H1 (cell line): ENCODE data around the gene RBM8A. TPM values are rescaled to one million over a fixed set of nuclear protein-coding genes. Genes with fewer than 3 reads are reported as not detected.

Experiments
- CTCF ChIA-PET: fragments of 300-600 bp; sonication (Branson Sonifier 250); formaldehyde crosslinking; loops from one replicate; lab custom pipeline; 2021; ENCODE audit not compliant: partially characterized antibody; lab: Charles Lee
- POLR2A ChIA-PET: fragments of 300-600 bp; sonication (Branson Sonifier 250); formaldehyde crosslinking; loops from one replicate; lab custom pipeline; 2021; ENCODE audit warnings: inconsistent platforms; ENCODE audit not compliant: partially characterized antibody; lab: Charles Lee
- DNase-seq, 2 experiments: peaks; one replicate each; pipeline versions ENCODE4 v3.0.0 to v3.0.0-alpha.2; 2010 to 2022; ENCODE audit warnings: low spot score in 2 of 2, low read depth in 1 of 2, mixed read lengths in 1 of 2
- FAIRE-seq: peaks from 2 replicates; lab custom pipeline; 2011; peaks lifted over from hg19 to GRCh38; lab: Jason Lieb, UNC
- H2AFZ ChIP-seq: 2 replicates; pipeline ENCODE4 v1.8.1; 2012; ENCODE audit warnings: low read length, inconsistent platforms
- H2AK5ac ChIP-seq: 2 replicates; pipeline ENCODE4 v1.6.1; 2013; ENCODE audit warnings: low read depth, low read length
- H2BK120ac ChIP-seq: replicated peaks from 2 replicates; pipeline ENCODE3; 2013; ENCODE audit warnings: low read depth, low read length, inconsistent platforms
- H2BK12ac ChIP-seq: 2 replicates; pipeline ENCODE4 v1.6.1; 2013; ENCODE audit warnings: low read depth, low read length
- H2BK15ac ChIP-seq: 2 replicates; pipeline ENCODE4 v1.6.1; 2013; ENCODE audit warnings: low read length
- H2BK20ac ChIP-seq: 2 replicates; pipeline ENCODE4 v1.6.1; 2013; ENCODE audit warnings: low read length
- H2BK5ac ChIP-seq: 2 replicates; pipeline ENCODE4 v1.6.1; 2013; ENCODE audit warnings: low read depth, low read length
- H3K14ac ChIP-seq: 2 replicates; pipeline ENCODE4 v1.6.1; 2013; ENCODE audit warnings: inconsistent platforms; ENCODE audit not compliant: insufficient read length
- H3K18ac ChIP-seq: 2 replicates; pipeline ENCODE4 v1.6.1; 2013; ENCODE audit warnings: low read length; ENCODE audit errors: extremely low read depth
- H3K23ac ChIP-seq: 2 replicates; pipeline ENCODE4 v1.6.1; 2013; ENCODE audit warnings: inconsistent platforms; ENCODE audit not compliant: insufficient read length
- H3K23me2 ChIP-seq: 2 replicates; pipeline ENCODE4 v1.6.1; 2013; ENCODE audit warnings: low read depth, low read length
- H3K27ac ChIP-seq: 2 replicates; pipeline ENCODE4 v1.6.1; 2011; ENCODE audit warnings: low read depth, low read length, inconsistent platforms
- H3K27me3 ChIP-seq, 4 experiments: replicated peaks in 1 of 4; 1 replicate in 1 of 4; 2 replicates in 3 of 4; pipeline versions ENCODE4 v1.6.1 to v1.8.1; 2011 to 2013; ENCODE audit warnings: low read length in 3 of 4, mild to moderate bottlenecking in 3 of 4, inconsistent platforms in 2 of 4, mixed read lengths in 2 of 4, moderate library complexity in 1 of 4; ENCODE audit not compliant: control insufficient read depth in 3 of 4, insufficient read depth in 3 of 4; ENCODE audit errors: extremely low read depth in 1 of 4
- H3K36me3 ChIP-seq, 4 experiments: 2 replicates each; pipeline versions ENCODE4 v1.6.1 to v1.8.1; 2011 to 2013; ENCODE audit warnings: mild to moderate bottlenecking in 4 of 4, low read length in 3 of 4, moderate library complexity in 2 of 4, control low read depth in 1 of 4, inconsistent platforms in 1 of 4; ENCODE audit not compliant: insufficient read depth in 4 of 4, control insufficient read depth in 2 of 4
- H3K4ac ChIP-seq: replicated peaks from 2 replicates; pipeline ENCODE3; 2013; ENCODE audit warnings: low read length, low read depth, mixed read lengths, inconsistent platforms; ENCODE audit not compliant: insufficient read length
- H3K4me1 ChIP-seq, 4 experiments: replicated peaks in 1 of 4; 1 replicate in 1 of 4; 2 replicates in 3 of 4; pipeline versions ENCODE4 v1.6.1 to v1.8.1; 2011 to 2013; ENCODE audit warnings: low read length in 3 of 4, inconsistent platforms in 2 of 4, mixed read lengths in 1 of 4; ENCODE audit not compliant: insufficient read depth in 4 of 4, control insufficient read depth in 3 of 4
- H3K4me2 ChIP-seq, 2 experiments: 2 replicates each; pipeline versions ENCODE4 v1.6.1 to v1.8.1; 2011 to 2013; ENCODE audit warnings: low read depth in 2 of 2, low read length in 2 of 2, control low read depth in 1 of 2, inconsistent platforms in 1 of 2, mild to moderate bottlenecking in 1 of 2; ENCODE audit not compliant: insufficient read depth in 1 of 2
- H3K4me3 ChIP-seq, 4 experiments: fragments of 200-600, 300-600 bp in 1 of 4; sonication (generic), shearing (Covaris generic), sonication (Bioruptor Twin) in 1 of 4; 2 replicates each; pipeline versions ENCODE4 v1.5.1 to v1.8.1; 2011 to 2016; ENCODE audit warnings: low read length in 4 of 4, low read depth in 3 of 4, control low read depth in 2 of 4, inconsistent platforms in 2 of 4, mild to moderate bottlenecking in 2 of 4, mixed read lengths in 1 of 4, moderate library complexity in 1 of 4; ENCODE audit not compliant: insufficient read depth in 2 of 4; ENCODE audit errors: extremely low read depth in 1 of 4
- H3K56ac ChIP-seq: replicated peaks from 2 replicates; pipeline ENCODE3; 2013; ENCODE audit warnings: low read depth, mild to moderate bottlenecking, mixed read lengths, low read length, inconsistent platforms; ENCODE audit not compliant: insufficient read length
- H3K79me1 ChIP-seq: 2 replicates; pipeline ENCODE4 v1.6.1; 2013; ENCODE audit warnings: low read depth, low read length, control low read depth
- H3K79me2 ChIP-seq, 2 experiments: 2 replicates each; pipeline versions ENCODE4 v1.6.1 to v1.8.1; 2012 to 2013; ENCODE audit warnings: low read length in 2 of 2, mild to moderate bottlenecking in 2 of 2, inconsistent platforms in 1 of 2; ENCODE audit not compliant: insufficient read depth in 2 of 2, control insufficient read depth in 1 of 2
- H3K9ac ChIP-seq, 4 experiments: replicated peaks in 1 of 4; 1 replicate in 1 of 4; 2 replicates in 3 of 4; pipeline versions ENCODE4 v1.6.1 to v1.8.1; 2011 to 2013; ENCODE audit warnings: low read depth in 3 of 4, low read length in 3 of 4, control low read depth in 2 of 4, mild to moderate bottlenecking in 2 of 4, moderate library complexity in 2 of 4, inconsistent platforms in 1 of 4; ENCODE audit errors: extremely low read depth in 1 of 4
- H3K9me3 ChIP-seq, 2 experiments: 2 replicates each; pipeline versions ENCODE4 v1.6.1 to v1.8.1; 2012 to 2013; ENCODE audit warnings: mild to moderate bottlenecking in 2 of 2, moderate library complexity in 2 of 2, control low read depth in 1 of 2, inconsistent platforms in 1 of 2, low read depth in 1 of 2, low read length in 1 of 2, mixed read lengths in 1 of 2; ENCODE audit not compliant: insufficient read depth in 2 of 2
- H4K20me1 ChIP-seq, 2 experiments: replicated peaks in 1 of 2; 2 replicates each; pipeline versions ENCODE3 to v1.8.1; 2011 to 2013; ENCODE audit warnings: inconsistent platforms in 2 of 2, low read length in 2 of 2, mild to moderate bottlenecking in 1 of 2; ENCODE audit not compliant: insufficient read depth in 2 of 2, control insufficient read depth in 1 of 2
- H4K5ac ChIP-seq: 2 replicates; pipeline ENCODE4 v1.6.1; 2013; ENCODE audit warnings: low read length, low read depth, mixed read lengths, inconsistent platforms; ENCODE audit not compliant: insufficient read length
- H4K8ac ChIP-seq: 2 replicates; pipeline ENCODE4 v1.8.0; 2013; ENCODE audit warnings: mild to moderate bottlenecking, moderate library complexity, low read length, inconsistent platforms; ENCODE audit not compliant: insufficient read depth; ENCODE audit errors: extremely low read depth
- H4K91ac ChIP-seq: replicated peaks from 2 replicates; pipeline ENCODE3; 2013; ENCODE audit warnings: low read length, mixed read lengths, inconsistent platforms; ENCODE audit not compliant: insufficient read length
- CTCF ChIP-seq, 3 experiments: IDR thresholded peaks; 1 replicate in 2 of 3; 2 replicates in 1 of 3; pipeline versions ENCODE4 v1.5.1 to v1.6.1; 2011; ENCODE audit warnings: low read length in 3 of 3, mild to moderate bottlenecking in 3 of 3, inconsistent platforms in 2 of 3, low read depth in 1 of 3, moderate library complexity in 1 of 3; ENCODE audit not compliant: insufficient read depth in 1 of 3; ENCODE audit errors: control extremely low read depth in 1 of 3
- KDM4A ChIP-seq: IDR thresholded peaks from one replicate; pipeline ENCODE4 v1.7.1; 2012; ENCODE audit warnings: low read depth, mild to moderate bottlenecking, moderate library complexity, low read length, inconsistent platforms; ENCODE audit not compliant: severe bottlenecking
- NANOG ChIP-seq: IDR thresholded peaks from 2 replicates; pipeline ENCODE4 v1.6.1; 2011; ENCODE audit warnings: low read length, low read depth, mild to moderate bottlenecking, inconsistent platforms; ENCODE audit not compliant: insufficient read depth, poor library complexity, severe bottlenecking
- POLR2A ChIP-seq, 2 experiments: IDR thresholded peaks; 1 replicate in 1 of 2; 2 replicates in 1 of 2; pipeline ENCODE4 v1.6.1; 2011; ENCODE audit warnings: low read depth in 2 of 2, low read length in 2 of 2, mild to moderate bottlenecking in 2 of 2; ENCODE audit errors: control extremely low read depth in 1 of 2
- RBBP5 ChIP-seq: IDR thresholded peaks from 2 replicates; pipeline ENCODE4 v1.7.1; 2012; ENCODE audit warnings: low read depth, mild to moderate bottlenecking, inconsistent platforms, low read length, moderate library complexity, borderline replicate concordance
- RXRA ChIP-seq: IDR thresholded peaks from 2 replicates; pipeline ENCODE4 v1.6.1; 2011; ENCODE audit warnings: low read depth, mild to moderate bottlenecking, low read length, moderate library complexity; ENCODE audit not compliant: insufficient read depth
- SIN3A ChIP-seq, 2 experiments: IDR thresholded peaks in 1 of 2; conservative IDR thresholded peaks in 1 of 2; 2 replicates each; pipeline ENCODE4 v1.6.1; 2011 to 2012; ENCODE audit warnings: low read length in 2 of 2, improper control_type of control experiment in 1 of 2, low read depth in 1 of 2, mild to moderate bottlenecking in 1 of 2
- WGBS, 2 experiments: shearing (Covaris generic) in 1 of 2; methylation state at CpG; one replicate each; pipeline versions ENCODE4 v1.1.6 to v1.1.7; 2013 to 2015; ENCODE audit warnings: low lambda C conversion rate in 2 of 2, mixed read lengths in 2 of 2, inconsistent platforms in 1 of 2, low coverage in 1 of 2, missing lambda C conversion rate in 1 of 2; ENCODE audit not compliant: insufficient replicate concordance in 2 of 2, insufficient coverage in 1 of 2, insufficient read length in 1 of 2; ENCODE audit errors: extremely low coverage in 1 of 2, missing lambda C conversion rate in 1 of 2; 5-methylcytosine and 5-hydroxymethylcytosine counted together
- polyA plus RNA-seq, 7 experiments: library from polyadenylated mRNA; depleted of rRNA in 3 of 7; stranded (reverse) in 5 of 7; unstranded in 2 of 7; fragments of >200 nt in 5 of 7; fragments of 200-250 nt in 2 of 7; gene quantifications; 1 replicate in 5 of 7; 2 replicates in 1 of 7; 4 replicates in 1 of 7; pipeline versions ENCODE4 v1.2.1 to v1.2.3, GENCODE V29; 2011 to 2013; ENCODE audit warnings: missing spikeins in 2 of 7, mixed read lengths in 2 of 7
- total RNA-seq: library from RNA; stranded (reverse); fragmentation: NEBNext Ultra II Directional; extraction: Animal tissue kit (Norgen Biotek cat#: 25700); gene quantifications from 2 replicates; pipeline ENCODE4 v1.2.1, GENCODE V29; 2021
- TF ChIP-seq, protein P1 (sequence below): IDR thresholded peaks from 2 replicates; pipeline ENCODE4 v1.6.1; 2011; ENCODE audit warnings: low read depth, mild to moderate bottlenecking, low read length; ENCODE audit not compliant: insufficient read depth

RBM8A gene
- total and polyA plus RNA-seq, 2 of the 8 experiments (the other 6 are each of a cell fraction or from before 2014, with no cell fraction given) = 125 to 216 TPM

DNA sequence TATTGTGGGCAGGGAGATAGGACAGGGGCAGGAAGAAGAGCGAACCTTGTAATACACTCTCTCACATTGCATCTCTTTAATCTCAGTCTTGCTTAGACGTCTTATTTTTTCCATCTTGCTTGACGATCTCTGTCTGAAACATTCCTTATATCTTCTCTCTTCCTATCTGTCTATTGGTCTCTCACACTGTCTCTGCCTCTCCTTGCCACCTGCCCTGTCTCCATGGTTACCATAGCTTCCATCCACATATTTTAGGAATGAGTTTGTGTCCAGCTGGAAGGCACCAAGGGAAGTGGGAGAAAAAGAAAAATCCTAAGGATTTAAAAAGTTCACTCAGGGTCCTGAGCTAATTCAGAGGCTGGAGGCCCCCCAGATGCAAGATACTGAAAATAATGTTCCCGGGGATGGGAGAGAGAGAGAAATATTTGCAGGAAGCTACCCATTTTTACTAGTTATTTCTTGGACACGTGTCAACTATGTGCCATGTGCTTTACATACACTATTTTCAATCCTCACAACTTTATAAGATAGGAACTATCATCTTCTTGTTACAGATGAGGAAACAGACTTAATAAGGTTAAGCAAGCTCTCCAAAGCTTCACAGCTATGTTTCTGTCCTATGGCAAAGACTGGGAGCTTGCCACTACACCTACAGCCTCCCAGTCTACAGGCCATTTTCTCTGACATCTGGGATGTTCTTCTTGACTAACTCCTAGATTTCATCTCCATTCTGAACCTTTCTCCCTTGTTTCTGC is 36.2 kb upstream of the RBM8A start:
- H3K27me3 ChIP-seq = peaks cover 25 to 52% (median 50%) of the 10 kb centered on the region in 4 experiments
- H3K23me2 ChIP-seq = peaks cover 22% of the 10 kb centered on the region
- CTCF ChIA-PET = interaction anchor here (0.7 to 3.6 kb wide), 12 partner anchors 13 to 118 kb away, joined by 3 to 17 read pairs (median 4); partner anchors contain the start of genes NUDT17 and PIAS3
- H3K4me1 ChIP-seq = peaks cover 0 to 17% (median 11%) of the 10 kb centered on the region in 4 experiments; a peak in 6 of 7 replicates
- H3K79me1 ChIP-seq = no peaks in the 10 kb centered on the region
- H4K91ac ChIP-seq = no peak overlapping the region
- POLR2A ChIA-PET = interaction anchor here (0.8 to 4.1 kb wide), 12 partner anchors 9 to 104 kb away, joined by 3 to 21 read pairs (median 7); partner anchors contain the start of genes PEX11B, PIAS3, RBM8A and TXNIP
- peak overlapping the region in 1 of 4 experiments; percentile 81; a peak in 2 of 8 replicates for H3K4me3 ChIP-seq
- DNase-seq (no peak), FAIRE-seq (no peak)
- H2BK12ac ChIP-seq = no peak overlapping the region
- H3K36me3 ChIP-seq = no peaks in the 10 kb centered on the region
- no peak overlapping the region for H2BK15ac ChIP-seq
- H4K5ac ChIP-seq = no peak overlapping the region
- H3K9ac ChIP-seq = no peak overlapping the region
- no peak overlapping the region for H3K4ac ChIP-seq
- no peaks in the 10 kb centered on the region for H3K79me2 ChIP-seq
- H4K8ac ChIP-seq = no peak overlapping the region
- no peak overlapping the region for H3K14ac ChIP-seq
- H2AFZ ChIP-seq = no peak overlapping the region
- H3K4me2 ChIP-seq = peak overlapping the region; percentile 74 to 93
- H4K20me1 ChIP-seq = peaks cover 0 to 2% of the 10 kb centered on the region in 2 experiments
- H2BK20ac ChIP-seq = no peak overlapping the region
- H3K23ac ChIP-seq = no peak overlapping the region
- WGBS, 2 experiments = 71% methylated on average over 5 of the region's 5 CpGs; no CpG with 5 or more reads in 1 of the 2 experiments
- H3K18ac ChIP-seq = no peak overlapping the region
- H3K27ac ChIP-seq = no peak overlapping the region
- H2AK5ac ChIP-seq = no peak overlapping the region
- no peak overlapping the region for H3K56ac ChIP-seq
- no peaks in the 10 kb centered on the region for H3K9me3 ChIP-seq
- H2BK120ac ChIP-seq = no peak overlapping the region
- no peak overlapping the region for H2BK5ac ChIP-seq
- no peak for TF ChIP-seq RXRA
- TF ChIP-seq CTCF (IDR thresholded peaks at IDR 0.05; ENCODE audit: control extremely low read depth in 1 of 3, insufficient read depth in 1 of 3, low read depth in 1 of 3, low read length in 3 of 3) = no peak
- TF ChIP-seq POLR2A (IDR thresholded peaks at IDR 0.05; ENCODE audit: control extremely low read depth in 1 of 2, low read depth in 2 of 2, low read length in 2 of 2) = no peak
- TF ChIP-seq NANOG = no peak
- no peak for TF ChIP-seq RBBP5
- TF ChIP-seq KDM4A = no peak
- TF ChIP-seq, protein P1, sequence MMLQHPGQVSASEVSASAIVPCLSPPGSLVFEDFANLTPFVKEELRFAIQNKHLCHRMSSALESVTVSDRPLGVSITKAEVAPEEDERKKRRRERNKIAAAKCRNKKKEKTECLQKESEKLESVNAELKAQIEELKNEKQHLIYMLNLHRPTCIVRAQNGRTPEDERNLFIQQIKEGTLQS = no peak
- TF ChIP-seq SIN3A (conservative IDR thresholded peaks at IDR 0.05 in 1 of 2, IDR thresholded peaks at IDR 0.05 in 1 of 2; ENCODE audit: low read depth in 1 of 2, low read length in 2 of 2) = no peak
